AG08395 (cell line): ENCODE measurements around the gene ZBP1.

ENCODE experiments used
- DNase-seq: peaks from one replicate; pipeline ENCODE4 v3.0.0; 2012; ENCODE audit warnings: mixed read lengths, low spot score

The ZBP1 gene

DNA sequence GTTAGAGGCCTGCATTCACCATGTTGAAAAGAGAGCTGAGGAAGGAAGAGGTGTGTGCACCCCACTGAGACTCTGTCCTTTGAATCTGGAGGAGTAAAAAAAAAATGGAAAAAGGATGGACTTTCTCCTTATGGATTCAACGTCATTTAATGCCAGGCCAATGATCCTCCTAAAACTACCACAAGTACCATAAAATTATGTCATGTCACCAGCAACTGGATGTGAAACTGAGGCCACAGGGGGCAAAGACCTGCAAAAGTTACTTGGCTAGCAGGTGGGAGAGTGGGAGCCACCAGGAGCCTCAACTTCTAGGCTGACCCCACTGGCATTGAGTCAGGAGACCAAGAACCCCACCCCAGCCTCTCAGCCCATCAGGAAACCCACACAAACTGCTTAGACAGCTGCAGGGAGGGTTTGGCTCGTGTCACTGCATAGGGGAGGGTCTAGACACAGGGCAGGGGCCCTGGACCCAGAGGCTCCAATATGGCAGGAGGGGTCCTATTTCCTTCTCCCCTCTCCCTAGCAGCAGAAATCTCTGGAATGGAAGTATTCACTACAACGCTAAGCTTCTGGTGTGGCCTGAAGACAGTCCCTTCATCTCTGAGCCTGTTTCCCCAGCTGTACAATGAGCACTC is 48.3 kb downstream of the ZBP1 start:
- no peak for DNase-seq

- no peak for DNase-seq
These were observed 49.3 kb downstream of the ZBP1 start for GRCh38 chr20:57570920-57571319.

DNA sequence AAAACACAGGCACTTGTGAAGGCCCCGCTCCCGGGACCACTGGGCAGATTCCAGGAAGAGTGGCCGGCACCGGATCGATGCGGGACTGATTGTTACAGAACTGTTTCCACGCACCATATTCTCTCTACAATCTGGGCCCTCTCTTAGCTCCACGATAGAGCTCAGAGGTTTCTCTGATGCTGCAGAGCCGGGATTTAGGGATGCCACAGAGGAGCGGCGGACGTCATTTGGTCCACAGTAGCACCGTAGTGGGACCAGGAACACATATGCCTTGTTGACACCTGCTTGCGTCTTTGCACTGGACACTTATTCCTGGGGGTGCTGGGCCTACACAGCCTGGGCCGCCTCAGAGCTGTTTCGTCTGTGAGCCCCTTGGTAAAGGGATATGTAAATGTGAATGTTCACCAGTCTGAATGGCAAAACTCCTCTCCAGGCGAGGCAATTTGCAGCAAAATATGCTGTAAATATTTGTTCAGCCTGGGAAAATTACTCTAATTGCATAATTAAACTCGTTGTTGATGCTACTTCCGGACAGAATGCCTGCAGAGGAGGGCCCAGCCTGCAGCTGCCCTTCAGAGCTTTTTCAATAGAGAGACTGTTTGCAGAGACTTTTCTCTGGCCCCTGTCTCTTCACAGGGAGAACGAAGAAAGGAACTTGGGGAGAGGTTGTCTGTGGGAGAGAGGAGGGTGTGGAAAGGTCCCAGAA is 49.9 kb downstream of the ZBP1 start:
- DNase-seq: no peak

- no peak for DNase-seq
These were observed 51.3 kb downstream of the ZBP1 start for GRCh38 chr20:57568960-57569359.

DNA sequence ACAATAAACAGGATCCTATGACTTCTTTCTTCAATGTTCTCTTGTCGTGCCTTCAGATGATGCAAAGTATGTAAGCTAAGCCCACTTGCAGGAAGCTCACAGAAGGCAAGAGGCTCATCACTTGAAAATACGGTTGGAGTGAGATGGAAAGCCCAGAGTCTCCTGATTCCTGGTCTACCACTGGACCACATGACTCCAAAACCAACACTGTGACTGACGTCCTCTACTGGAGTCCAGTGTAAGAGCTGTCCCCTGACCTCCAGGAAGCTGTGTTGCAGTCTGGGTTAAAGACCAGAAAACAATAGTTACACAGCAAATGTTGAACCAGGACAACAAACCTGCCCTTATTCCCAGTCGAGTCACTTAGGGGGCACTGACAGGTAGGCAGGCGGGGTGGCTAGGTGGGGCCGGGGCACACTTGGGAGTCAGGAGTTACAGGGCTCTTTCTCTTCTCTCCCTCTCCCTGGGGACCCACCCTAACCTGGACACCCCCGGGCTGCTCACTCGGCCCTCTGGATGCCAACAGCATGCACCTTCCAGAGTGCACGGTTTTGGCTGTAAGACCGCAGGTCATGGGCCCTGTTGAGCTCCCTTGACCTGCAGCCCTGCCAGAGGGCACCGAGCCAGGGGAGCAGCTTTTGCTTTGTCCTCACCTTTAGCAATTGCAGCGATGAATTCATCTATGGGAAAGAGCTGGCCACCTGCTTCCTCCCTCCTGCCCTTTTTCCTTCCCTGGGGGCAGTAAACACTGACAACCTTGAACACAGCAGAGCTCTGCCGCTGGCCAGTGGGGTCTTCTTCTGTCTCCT is 51.9 kb downstream of the ZBP1 start:
- DNase-seq: no peak

DNA sequence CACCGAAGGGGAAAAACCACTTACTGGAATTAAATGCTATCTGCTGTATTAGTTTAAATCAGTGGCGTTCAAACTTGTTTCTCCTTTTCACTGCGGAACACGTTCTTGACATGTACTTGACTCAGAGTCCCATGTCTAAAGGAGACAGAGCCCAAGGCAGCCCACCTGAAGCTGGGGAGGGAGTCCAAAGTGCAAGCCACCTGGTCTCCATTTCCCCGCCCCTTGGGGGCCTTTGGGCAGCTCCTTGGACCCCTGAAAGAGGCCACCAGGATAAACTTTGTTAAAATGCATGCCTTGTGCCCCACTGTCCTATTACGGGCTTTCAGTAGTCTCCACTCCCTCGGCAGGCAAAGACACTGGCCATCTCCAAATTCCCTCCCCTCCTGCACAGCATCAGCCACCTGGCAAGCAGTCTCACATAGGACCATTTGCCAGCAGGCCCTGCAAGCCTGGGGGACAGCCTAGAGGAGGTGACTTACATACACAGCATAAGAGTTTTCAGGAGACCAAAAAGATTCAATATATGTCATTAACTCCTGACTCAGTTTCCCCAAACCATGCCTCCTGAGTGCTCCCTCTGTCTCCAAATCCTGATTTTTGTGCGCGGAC is 52.7 kb downstream of the ZBP1 start:
- no peak for DNase-seq

GRCh38 chr20:57566803-57567459 is 53.3 kb downstream of the ZBP1 start:
- no peak for DNase-seq

GRCh38 chr20:57566399-57566798 is 53.8 kb downstream of the ZBP1 start:
- DNase-seq: no peak

DNA sequence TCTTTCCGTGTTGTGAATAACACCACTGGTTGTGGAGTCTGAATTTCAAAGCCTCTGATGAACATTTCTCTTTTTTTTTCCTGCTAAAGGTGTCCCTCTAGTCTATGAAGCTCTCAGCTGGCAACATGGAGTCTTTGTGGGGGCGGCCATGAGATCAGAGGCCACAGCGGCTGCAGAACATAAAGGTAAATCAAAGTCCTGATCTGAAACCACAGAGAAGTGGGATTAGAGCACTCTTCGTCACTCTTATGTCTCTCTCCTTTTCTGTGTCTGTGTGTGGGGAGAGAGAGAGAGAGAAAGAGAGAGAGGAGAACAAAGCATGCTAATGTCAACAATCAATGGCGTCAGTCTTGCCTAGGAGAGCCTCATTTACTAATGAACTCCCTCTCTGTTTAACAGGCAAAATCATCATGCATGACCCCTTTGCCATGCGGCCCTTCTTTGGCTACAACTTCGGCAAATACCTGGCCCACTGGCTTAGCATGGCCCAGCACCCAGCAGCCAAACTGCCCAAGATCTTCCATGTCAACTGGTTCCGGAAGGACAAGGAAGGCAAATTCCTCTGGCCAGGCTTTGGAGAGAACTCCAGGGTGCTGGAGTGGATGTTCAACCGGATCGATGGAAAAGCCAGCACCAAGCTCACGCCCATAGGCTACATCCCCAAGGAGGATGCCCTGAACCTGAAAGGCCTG is 55.1 kb downstream of the ZBP1 start:
- DNase-seq: no peak

GRCh38 chr20:57564180-57564802 is 55.9 kb downstream of the ZBP1 start:
- no peak for DNase-seq

- no peak for DNase-seq
These were observed 56.7 kb downstream of the ZBP1 start for GRCh38 chr20:57563522-57563921.

- DNase-seq: no peak
These were observed 57.4 kb downstream of the ZBP1 start for GRCh38 chr20:57562541-57563465.

GRCh38 chr20:57561356-57562279 is 58.6 kb downstream of the ZBP1 start:
- DNase-seq: no peak

GRCh38 chr20:57560554-57561355 is 59.5 kb downstream of the ZBP1 start, which contains the start of gene PCK1:
Gene PCK1, plus strand, starts transcription at chr20:57561110. Its CDS starts 302 bp downstream, at chr20:57561412.
- DNase-seq: no peak

GRCh38 chr20:57559658-57560553 is 60.3 kb downstream of the ZBP1 start:
- no peak for DNase-seq

GRCh38 chr20:57559289-57559634 is 61.0 kb downstream of the ZBP1 start:
- no peak for DNase-seq
